HG03135 (cell line): Measurements from ENCODE around the gene TMEM98.
"Not testable (repeated sequence)": the region's sequence is repeated elsewhere in the genome, so short reads cannot be mapped to it uniquely, and the experiment has no call there.

ENCODE experiments used
- ATAC-seq: cut with Tn5 transposase; IDR thresholded peaks from one replicate; pipeline ENCODE4 v1.9.1; 2021; ENCODE audit warnings: mild to moderate bottlenecking, moderate library complexity; ENCODE audit not compliant: unreplicated experiment

The TMEM98 gene

DNA sequence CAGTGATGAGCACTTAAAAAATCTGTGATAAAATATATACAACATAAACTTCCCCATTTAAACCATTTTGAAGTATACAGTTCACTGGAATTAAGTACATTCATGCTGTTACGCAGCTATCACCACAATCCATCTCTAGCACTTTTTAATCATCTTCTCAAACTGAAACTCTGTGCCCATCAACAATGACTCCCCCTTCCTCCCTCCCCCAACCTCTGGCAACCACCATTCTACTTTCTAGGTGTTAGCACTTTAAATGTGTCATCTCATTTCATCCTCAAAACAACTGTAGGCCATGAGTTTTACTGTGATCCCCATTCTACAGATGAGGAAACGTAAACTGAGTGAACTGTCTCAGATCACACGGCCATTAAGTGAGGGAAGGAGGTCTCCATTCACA lies 13.8 kb upstream of the TMEM98 start:
- ATAC-seq = no peak

DNA sequence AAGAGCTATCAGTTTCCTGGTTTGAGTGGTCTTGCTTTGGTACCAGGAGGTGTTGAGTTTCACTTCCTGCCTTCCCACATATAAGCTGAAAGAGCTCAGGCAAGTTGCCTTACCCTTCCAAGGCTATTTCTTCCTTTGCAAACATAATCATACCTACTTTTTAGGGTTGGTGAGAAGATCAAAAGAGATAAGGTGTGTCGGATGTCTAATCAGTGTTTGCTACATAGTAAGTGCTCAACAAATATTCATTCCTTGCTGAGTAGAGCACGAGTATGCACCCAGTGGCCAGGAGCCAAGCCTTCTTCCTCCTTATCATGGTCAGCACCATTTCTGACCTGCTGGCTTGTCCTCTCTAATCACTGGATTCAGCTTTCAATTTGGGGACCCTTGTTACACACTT lies 12.7 kb upstream of the TMEM98 start:
- ATAC-seq = no peak

DNA sequence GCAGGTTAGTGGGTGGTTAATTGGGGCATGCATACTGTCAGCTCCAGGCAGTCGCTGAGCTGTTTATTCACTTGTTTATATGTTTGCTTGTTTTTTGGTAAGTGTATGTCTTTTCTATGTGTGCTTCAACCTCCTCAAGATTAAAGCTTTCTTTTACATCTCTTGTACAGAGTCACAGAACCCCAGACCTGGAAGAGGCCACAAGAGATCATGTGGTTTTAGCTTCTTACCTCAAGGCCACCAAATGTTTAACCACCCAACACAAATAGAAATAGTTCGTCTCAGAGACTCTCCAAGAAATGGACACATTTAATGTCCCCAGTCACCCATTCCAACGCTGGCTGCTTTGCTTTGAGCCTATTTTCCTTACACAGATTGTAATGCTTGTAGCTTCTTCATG lies 11.8 kb upstream of the TMEM98 start:
- no peak for ATAC-seq

DNA sequence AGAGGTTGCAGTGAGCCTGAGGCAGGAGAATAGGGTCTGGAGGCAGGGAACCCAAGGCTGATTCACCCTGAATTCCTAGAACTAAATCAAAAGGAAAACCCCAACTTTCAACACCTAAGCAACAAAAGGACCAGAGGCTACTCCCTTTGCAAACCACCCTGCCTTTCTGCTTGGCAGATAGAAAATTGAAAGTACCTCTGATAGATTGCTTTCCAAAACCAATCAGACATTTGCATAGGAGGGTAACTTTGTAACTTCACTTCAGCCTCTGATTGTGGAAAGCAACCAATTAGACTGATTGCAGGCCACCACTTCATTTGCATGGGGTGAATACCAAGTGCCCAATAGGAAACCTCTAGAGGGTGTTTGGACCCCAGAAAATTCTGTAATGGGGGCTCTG lies 10.9 kb upstream of the TMEM98 start:
- ATAC-seq = no peak

DNA sequence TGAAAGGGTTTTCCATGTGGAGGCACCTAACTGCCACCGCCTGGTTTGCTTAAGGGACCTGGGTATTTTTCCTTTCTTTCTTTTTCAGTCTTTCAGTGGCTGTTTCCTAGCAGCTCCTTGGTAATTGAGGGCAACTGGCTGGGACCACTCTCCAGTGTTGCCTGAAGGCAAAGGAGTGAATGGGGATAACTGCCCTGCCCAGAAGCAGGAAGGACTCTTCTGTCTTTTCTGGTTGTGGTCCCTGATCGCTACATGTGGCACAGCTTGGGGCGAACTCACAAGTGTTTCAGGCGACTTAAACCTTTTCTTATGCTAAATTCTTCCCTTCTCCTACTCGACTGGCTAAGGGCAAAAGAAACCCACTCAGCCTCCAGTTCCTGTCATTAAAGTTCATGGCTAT lies 10.1 kb upstream of the TMEM98 start:
- ATAC-seq = no peak

DNA sequence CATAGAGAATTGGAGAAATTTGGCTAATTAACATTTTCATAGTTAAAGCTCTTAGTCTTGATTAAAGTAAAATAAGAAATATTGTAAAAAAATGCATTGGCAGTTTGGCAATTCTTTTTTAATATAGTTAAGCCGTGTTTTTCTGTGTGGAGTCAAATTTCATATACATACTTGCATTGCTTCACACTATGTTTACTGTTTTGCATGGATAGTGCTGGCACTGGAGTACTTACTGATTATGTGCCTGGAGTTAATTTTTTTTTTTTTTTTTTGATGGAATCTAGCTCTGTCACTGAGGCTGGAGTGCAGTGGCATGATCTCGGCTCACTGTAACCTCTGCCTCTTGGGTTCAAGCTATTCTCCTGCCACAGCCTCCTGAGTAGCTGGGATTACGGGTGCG lies 8.1 kb upstream of the TMEM98 start:
- not testable (repeated sequence) for ATAC-seq

DNA sequence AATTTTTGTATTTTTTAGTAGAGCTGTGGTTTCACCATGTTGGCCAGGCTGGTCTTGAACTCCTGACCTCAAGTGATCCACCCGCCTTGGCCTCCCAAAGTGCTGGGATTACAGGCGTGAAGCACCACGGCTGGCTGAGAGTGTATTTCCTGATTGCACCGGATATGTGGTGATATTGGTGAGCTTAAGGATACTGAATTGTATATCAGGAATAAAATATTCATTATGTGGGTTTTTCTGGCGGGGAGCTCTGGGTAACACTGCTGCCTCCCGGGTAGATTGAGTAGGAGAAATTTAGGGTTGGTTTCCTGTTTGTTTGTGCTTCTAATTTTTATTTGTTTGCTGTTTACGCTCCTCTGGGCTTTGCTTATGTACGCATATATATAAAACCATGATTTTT lies 7.7 kb upstream of the TMEM98 start:
- no peak for ATAC-seq

DNA sequence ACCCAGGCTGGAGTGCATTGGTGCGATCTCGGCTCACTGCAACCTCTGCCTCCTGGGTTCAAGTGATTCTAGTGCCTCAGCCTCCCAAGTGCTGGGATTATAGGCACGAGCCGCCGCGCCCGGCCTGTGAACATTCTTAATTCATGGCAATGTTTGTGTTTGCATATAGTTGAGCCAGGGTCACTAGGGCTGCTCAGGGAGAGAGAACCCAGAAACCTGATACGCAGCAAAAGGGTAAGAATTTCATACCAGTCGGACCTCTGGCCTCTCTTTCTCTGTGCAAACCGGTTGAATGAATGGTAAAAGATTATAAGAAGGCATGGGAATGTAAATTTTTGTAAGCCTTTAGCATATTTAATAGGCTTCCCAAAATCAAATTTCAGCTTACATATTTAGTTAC lies 6.9 kb upstream of the TMEM98 start:
- no peak for ATAC-seq

DNA sequence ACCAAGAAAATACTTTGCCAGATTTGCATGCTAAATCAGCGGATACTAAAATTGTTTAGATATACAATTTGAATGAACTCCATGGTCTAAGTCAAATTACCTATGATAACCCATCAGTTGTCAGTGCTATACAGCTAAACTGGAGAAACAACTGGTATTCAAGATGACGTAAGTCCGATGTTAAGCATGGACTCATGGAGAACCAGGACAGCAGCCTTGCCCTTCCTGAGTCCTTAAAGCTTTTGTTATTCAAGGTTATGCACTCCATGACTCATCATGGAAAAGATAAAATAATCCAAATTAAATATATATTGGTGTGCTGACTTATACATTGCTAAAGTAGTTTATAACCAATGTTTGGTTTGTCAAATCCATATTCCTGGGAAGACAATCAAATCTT lies 4.0 kb upstream of the TMEM98 start:
- ATAC-seq = not testable (repeated sequence)

DNA sequence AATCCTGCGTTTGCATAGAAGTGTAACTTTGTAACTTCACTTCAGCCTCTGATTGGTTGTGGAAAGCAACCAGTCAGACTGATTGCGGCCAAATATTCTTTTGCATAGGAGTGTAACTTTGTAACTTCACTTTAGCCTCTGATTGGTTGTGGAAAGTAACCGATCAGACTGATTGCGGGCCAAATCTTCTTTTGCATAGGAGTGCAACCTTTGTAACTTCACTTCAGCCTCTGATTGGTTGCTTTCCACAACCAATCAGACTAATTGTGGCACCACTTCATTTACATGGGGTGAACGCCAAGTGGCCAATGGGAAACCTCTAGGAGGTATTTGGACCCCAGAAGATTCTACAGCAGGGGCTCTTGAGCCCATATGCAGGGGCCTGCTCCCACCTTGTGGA lies 1.8 kb upstream of the TMEM98 start:
- no peak for ATAC-seq

DNA sequence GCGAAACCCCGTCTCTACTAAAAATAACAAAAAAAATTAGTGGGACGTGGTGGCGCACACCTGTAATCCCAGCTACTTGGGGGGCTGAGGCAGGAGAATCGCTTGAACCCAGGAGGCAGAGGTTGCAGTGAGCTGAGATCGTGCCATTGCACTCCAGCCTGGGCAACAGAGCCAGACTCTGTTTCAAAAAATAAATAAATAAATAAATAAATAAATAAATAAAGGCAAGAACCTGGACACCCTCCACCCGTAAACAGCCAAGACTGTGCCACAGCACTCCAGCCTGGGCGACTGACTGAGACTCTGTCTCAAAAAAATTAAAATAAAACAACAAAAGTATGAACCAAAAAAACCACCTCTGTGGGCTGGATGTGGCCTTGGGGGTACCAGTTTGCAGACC lies 1.2 kb upstream of the TMEM98 start:
- not testable (repeated sequence) for ATAC-seq

DNA sequence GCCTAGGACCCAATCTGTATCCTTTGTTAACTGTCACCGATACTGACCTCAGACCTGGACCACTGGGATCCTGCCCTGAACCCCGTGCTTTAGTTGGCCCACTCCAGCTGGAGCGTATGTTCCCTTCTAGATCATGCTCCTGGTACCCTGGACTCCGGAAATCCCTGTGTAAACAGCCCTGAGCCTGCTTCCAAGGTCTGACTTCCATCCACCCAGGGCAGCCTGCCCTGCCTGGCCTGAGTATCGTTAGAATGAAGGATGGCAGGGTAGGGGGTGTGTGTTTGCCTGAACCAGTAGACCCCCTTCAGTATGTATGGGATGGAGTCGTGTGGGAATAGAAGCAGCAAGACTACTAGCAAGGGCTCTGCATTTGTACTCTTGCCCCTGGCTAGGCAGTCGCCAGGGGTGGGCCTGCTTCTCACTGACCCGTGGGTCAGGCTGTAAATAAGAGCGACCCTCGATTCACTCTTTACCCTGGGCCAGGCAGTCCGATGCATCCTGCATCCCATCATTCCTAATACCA lies 691 bp upstream of the TMEM98 start:
- no peak for ATAC-seq

DNA sequence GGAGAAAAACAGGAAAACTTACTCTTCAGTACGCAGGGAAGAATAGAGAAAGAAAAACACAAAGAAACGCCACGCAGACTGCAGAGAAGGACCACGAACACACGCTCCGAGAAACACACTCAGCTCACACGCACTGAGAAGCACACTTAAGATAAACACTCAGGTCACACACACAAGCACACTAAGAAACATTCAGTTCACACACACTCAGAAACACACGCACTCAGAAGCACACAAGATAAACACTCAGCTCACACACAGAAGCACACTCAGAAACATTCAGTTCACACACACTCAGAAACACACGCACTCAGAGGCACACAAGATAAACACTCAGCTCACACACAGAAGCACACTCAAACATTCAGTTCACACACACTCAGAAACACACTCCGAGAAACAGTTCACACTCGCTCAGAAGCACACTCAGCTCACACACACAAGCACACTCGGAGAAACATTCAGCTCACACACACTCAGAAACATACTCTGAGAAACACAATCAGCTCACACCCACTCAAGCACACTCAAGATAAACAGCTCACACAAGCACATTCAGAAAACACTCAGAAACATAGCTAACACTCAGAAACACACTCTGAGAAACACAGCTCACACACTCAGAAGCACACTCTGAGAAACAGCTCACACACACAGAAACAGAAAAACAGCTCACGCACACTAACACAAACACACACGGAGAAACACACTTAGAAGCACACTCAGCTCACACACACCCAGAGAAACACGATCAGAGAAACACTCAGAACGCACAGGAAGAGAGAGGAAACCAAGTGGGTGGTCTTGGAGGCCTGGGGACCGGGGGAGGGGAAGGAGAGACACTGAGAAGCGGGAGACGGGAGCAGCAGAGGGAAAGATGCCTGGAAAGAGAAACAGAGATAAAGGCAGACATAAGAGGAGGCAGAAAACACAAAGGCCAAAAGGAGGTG lies 908 bp downstream of the TMEM98 start:
- ATAC-seq = no peak

DNA sequence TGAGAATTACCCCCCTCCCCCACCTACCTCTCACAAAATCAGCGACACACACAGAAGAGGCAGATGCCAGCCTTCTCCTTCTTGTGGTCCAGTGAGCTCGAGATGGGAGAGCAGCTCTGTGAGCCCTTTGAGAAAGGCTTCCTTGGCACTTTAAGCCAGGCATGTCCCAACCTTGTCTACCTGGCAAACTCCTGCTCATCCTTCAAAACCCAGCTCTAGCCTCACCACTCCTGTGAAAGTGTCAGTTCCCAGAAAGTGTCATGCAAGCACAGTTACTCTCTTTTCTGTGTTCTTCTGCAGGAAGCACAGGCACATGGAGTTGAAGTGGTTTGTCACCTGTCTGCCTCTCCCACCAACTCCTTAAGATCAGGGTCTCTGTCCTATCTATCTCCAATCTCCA lies 1.6 kb downstream of the TMEM98 start:
- ATAC-seq = no peak

DNA sequence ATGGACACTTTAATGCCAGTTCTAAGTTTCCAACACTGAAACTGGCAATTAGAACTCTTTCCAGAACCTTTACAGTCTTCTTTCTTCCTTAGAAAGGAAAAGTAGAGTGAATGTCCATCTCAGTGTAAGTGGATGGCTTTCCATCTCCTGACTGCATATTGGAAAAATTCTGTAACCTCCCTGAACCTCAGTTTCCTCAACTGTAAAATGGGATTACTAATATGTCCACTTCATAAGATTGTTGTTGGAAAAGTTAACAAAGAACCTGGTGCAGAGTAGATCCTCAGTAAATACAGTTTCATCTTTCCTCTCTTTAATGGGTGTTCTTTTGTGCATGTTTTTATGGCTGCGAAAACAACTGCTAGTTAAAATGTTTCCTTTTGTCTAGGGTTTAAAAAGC lies 2.6 kb downstream of the TMEM98 start:
- ATAC-seq = no peak

DNA sequence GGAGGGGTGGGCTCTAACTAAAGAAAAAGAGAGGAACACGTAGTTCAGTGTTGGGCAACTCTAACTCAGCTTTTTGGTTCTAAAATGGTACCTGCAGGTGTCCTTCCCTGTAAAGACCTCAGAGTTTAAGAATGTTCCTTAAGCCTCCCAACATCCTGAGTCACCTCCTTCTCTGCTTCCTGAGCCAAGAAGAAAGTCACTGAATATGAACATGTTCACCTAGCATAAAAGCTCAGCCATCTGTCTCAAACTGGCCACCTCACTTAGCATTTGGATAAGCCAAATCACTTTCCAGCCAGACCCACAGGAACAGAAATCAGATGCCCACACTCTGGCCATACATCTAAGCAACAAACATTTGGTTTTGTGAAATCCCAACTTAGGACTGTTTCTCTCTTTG lies 3.7 kb downstream of the TMEM98 start:
- ATAC-seq = no peak

DNA sequence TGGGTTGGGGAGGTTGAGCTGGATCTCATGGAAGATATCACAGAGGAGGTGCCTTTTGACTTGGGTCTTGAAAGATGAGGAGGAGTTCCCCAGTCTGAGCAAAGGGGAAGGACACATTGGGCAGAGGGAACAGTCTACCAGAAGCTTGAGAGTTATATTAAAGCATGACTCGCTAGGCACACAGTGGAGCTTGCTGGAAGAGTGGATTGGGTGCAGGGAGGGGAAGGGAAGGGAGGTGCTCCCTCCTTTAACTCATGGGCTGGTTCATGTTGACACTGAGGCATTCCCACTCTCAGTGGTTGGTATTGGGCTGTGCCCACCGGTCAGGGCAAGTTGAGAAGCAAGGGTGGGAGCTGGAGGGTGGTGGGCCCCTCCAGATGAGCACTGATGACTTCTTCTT lies 5.9 kb downstream of the TMEM98 start:
- no peak for ATAC-seq

DNA sequence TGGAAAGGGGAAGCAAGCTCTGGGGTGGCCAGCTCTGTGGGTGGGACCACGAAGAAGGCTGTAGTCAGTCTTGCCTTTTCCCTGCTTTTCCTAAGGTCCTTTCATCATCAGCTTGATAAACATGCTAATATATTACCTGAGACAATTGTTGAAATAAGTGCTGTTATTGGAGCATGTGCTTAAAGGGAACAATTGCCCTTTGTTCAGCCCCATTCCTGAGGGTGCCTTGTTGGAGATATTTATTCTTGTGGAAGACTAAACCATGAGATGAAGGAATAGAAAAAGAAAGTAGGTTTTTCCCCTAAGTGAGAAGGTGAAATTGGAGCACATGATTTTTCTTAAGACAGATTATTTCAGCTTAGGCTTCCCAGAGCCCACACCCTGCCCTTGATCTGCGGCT lies 7.8 kb downstream of the TMEM98 start:
- ATAC-seq = no peak

DNA sequence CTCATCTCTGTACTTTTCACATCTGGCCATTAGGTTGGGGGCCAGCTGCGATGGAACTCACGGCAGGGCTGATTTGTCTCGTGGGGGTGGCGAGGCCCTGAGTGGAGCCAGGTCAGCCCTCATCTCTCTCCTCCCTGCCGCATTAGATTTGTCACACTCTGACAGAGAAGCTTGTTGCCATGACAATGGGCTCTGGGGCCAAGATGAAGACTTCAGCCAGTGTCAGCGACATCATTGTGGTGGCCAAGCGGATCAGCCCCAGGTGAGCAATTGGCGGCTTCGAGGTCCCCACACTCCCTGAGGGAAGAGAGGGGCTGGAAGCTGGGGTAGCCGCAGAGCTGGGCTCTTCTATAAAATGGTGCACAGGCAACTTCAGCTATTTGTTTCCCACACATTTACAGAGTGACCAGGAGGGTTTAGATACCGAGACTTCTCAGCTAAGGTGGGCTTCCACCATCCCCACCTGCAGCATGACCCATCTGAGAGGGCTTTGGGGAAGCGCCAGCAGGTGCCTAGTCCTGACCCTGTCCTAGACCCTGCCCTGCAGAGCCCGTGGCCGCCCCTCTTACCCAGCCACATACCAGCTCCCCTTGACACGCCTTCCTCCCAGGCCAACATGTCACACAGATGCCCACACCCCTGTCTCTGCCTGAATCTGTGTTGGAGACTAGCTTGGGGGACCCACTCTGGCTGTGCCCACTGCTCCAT lies 8.4 kb downstream of the TMEM98 start:
- ATAC-seq = no peak

DNA sequence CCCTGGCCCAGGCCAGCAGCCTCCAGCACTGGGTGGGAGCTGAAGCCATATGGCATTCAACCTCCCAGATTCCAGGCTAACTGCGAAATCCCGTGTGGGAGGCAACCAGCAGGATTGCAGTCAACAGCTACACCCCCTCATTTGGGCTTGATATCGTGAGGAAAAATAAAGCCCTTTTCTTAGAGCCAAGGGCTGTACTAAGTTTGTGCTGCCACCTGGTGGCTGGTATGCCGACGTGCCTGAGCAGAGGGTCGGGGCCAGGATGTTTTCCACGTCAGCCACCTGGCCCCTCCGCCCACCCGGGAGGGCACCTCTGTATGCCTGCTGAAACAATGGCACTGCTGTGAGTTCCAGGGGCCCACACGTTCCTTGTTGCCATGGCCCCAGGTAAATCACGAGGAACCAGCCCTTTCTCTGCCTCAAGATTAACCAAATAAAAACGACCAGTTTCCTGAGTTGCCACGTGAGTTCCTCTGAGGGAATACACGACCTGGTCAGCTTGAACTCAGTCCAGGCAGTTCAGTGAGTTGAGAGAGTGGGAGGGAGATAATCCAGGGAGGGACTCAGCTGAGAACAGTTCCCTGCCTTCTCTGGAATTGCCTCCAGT lies 9.0 kb downstream of the TMEM98 start:
- ATAC-seq = no peak

DNA sequence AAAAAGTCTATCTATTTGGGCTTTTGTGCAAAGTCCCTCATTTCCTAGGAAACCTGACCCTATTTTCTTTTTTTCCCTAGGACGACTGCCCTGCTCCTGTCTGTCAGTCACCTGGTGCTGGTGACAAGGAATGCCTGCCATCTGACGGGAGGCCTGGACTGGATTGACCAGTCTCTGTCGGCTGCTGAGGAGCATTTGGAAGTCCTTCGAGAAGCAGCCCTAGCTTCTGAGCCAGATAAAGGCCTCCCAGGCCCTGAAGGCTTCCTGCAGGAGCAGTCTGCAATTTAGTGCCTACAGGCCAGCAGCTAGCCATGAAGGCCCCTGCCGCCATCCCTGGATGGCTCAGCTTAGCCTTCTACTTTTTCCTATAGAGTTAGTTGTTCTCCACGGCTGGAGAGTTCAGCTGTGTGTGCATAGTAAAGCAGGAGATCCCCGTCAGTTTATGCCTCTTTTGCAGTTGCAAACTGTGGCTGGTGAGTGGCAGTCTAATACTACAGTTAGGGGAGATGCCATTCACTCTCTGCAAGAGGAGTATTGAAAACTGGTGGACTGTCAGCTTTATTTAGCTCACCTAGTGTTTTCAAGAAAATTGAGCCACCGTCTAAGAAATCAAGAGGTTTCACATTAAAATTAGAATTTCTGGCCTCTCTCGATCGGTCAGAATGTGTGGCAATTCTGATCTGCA lies 12.9 kb downstream of the TMEM98 start:
- no peak for ATAC-seq
